Endothelial cell (in vitro differentiated cells): ENCODE data around the gene MYDGF. TPM values are rescaled to one million over a fixed set of nuclear protein-coding genes. Genes with fewer than 3 reads are reported as not detected.
A peak's percentile ranks its signal among the peaks of the same experiment; 100 is the strongest.
"Not testable (repeated sequence)": the region's sequence is repeated elsewhere in the genome, so short reads cannot be mapped to it uniquely, and the experiment has no call there.

ENCODE experiments used
- DNase-seq: peaks from one replicate; pipeline ENCODE4 v3.0.0; 2021; ENCODE audit warnings: low spot score
- H3K27ac Mint-ChIP-seq: one replicate; pipeline ENCODE4 v1.8.0; 2021; ENCODE audit warnings: mixed read lengths, inconsistent platforms; ENCODE audit not compliant: unreplicated experiment
- H3K27me3 Mint-ChIP-seq: one replicate; pipeline ENCODE4 v1.8.0; 2021; ENCODE audit warnings: mild to moderate bottlenecking, moderate library complexity, mixed read lengths, inconsistent platforms; ENCODE audit not compliant: unreplicated experiment
- H3K36me3 Mint-ChIP-seq: one replicate; pipeline ENCODE4 v1.8.0; 2021; ENCODE audit warnings: mild to moderate bottlenecking, low read depth, mixed read lengths, inconsistent platforms; ENCODE audit not compliant: unreplicated experiment
- H3K4me1 Mint-ChIP-seq: one replicate; pipeline ENCODE4 v1.8.0; 2021; ENCODE audit warnings: mild to moderate bottlenecking, mixed read lengths, inconsistent platforms; ENCODE audit not compliant: unreplicated experiment
- H3K4me3 Mint-ChIP-seq: one replicate; pipeline ENCODE4 v1.8.0; 2021; ENCODE audit warnings: mild to moderate bottlenecking, mixed read lengths, inconsistent platforms; ENCODE audit not compliant: unreplicated experiment
- H3K9me3 Mint-ChIP-seq: one replicate; pipeline ENCODE4 v1.8.0; 2021; ENCODE audit warnings: mixed read lengths, inconsistent platforms; ENCODE audit not compliant: unreplicated experiment
- total RNA-seq: library from RNA; stranded (reverse); fragmentation: NEBNext Ultra II Directional; extraction: Animal tissue kit (Norgen Biotek cat#: 25700); gene quantifications from one replicate; pipeline ENCODE4 v1.2.1, GENCODE V29; 2021; ENCODE audit not compliant: unreplicated experiment
- TF ChIP-seq, protein P1 (sequence below): fragments of 200-600 bp; sonication (generic); IDR thresholded peaks from one replicate; pipeline ENCODE4 v1.5.0; 2021; ENCODE audit warnings: antibody characterized with exemption; ENCODE audit not compliant: unreplicated experiment

Gene MYDGF
- total RNA-seq, 1 donor from 2014 or later = 112 TPM

DNA sequence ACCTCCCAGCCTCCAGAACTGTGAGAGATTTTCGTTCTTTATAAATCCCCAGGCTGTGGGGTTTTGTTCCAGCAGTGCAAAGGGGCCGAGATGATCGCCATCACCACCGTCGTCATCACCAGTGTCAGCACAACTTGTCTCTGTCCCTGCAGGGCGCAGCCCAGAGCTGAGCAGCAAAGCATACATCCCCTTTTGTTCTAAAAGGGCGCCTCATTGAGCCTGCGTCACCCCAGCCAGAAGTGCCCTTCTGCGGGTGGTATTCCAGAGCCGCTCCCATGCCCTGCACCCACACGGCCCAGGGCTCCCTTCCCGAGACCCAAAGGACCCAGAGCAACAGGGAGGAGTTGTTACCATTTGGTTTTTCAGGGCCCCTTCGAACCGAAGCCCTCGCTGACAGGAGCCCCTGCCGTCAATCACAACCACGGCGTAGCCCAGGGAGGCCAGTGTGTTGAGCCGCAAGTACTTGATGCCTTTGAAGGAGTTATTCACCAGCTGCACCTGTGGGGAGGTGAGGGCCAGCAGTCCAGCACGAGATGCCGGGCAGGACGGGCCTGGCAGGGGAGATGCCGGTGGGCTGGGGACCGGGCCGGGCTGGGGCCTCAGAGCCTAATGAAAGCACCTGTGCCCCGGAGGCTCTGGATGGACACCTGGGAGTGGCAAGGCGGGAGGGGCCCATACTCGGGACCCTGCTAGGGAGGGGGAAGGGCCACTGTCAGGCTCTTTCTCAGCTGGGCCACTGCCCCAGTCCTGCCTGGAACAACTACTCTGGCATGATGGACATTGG, 14.4 kb upstream of the MYDGF start:
- DNase-seq = no peak
- Mint-ChIP-seq H3K9me3 (no peaks in the 10 kb centered on the region), H3K4me3 (peak overlapping the region; percentile 31), H3K4me1 (no peaks in the 10 kb centered on the region), H3K36me3 (peaks cover 22% of the 10 kb centered on the region), H3K27me3 (peaks cover 4% of the 10 kb centered on the region), H3K27ac (no peak overlapping the region)
- TF ChIP-seq, protein P1, sequence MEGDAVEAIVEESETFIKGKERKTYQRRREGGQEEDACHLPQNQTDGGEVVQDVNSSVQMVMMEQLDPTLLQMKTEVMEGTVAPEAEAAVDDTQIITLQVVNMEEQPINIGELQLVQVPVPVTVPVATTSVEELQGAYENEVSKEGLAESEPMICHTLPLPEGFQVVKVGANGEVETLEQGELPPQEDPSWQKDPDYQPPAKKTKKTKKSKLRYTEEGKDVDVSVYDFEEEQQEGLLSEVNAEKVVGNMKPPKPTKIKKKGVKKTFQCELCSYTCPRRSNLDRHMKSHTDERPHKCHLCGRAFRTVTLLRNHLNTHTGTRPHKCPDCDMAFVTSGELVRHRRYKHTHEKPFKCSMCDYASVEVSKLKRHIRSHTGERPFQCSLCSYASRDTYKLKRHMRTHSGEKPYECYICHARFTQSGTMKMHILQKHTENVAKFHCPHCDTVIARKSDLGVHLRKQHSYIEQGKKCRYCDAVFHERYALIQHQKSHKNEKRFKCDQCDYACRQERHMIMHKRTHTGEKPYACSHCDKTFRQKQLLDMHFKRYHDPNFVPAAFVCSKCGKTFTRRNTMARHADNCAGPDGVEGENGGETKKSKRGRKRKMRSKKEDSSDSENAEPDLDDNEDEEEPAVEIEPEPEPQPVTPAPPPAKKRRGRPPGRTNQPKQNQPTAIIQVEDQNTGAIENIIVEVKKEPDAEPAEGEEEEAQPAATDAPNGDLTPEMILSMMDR = no peak

- no peaks in the 10 kb centered on the region for H3K9me3 Mint-ChIP-seq
- H3K27me3 Mint-ChIP-seq = peaks cover 4% of the 10 kb centered on the region
- peaks cover 18% of the 10 kb centered on the region for H3K36me3 Mint-ChIP-seq
- no peak overlapping the region for H3K4me3 Mint-ChIP-seq
- H3K4me1 Mint-ChIP-seq = no peaks in the 10 kb centered on the region
- DNase-seq = no peak
- no peak overlapping the region for H3K27ac Mint-ChIP-seq
- TF ChIP-seq, protein P1 = no peak
Measured at GRCh38 chr19:4682417-4683200, 12.5 kb upstream of the MYDGF start.

DNA sequence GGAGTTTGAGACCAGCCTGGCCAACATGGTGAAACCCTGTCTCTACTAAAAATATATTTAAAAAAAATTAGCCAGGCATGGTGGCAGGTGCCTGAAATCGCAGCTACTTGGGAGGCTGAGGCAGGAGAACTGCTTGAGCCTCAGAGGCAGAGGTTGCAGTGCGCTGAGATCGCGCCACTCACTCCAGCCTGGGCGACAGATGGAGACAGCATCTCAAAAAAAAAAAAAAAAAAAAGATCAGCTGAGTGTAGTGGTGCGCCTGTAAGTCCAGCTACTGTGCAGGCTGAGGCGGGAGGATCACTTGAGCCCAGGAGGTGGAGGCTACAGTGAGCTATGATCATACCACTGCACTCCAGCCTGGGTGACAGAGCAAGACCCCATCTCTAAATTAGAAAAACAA, 9.9 kb upstream of the MYDGF start:
- not testable (repeated sequence) for H3K27ac Mint-ChIP-seq, H3K27me3 Mint-ChIP-seq, H3K9me3 Mint-ChIP-seq, DNase-seq, H3K4me3 Mint-ChIP-seq, H3K4me1 Mint-ChIP-seq
- peaks cover 14% of the 10 kb centered on the region for H3K36me3 Mint-ChIP-seq

DNA sequence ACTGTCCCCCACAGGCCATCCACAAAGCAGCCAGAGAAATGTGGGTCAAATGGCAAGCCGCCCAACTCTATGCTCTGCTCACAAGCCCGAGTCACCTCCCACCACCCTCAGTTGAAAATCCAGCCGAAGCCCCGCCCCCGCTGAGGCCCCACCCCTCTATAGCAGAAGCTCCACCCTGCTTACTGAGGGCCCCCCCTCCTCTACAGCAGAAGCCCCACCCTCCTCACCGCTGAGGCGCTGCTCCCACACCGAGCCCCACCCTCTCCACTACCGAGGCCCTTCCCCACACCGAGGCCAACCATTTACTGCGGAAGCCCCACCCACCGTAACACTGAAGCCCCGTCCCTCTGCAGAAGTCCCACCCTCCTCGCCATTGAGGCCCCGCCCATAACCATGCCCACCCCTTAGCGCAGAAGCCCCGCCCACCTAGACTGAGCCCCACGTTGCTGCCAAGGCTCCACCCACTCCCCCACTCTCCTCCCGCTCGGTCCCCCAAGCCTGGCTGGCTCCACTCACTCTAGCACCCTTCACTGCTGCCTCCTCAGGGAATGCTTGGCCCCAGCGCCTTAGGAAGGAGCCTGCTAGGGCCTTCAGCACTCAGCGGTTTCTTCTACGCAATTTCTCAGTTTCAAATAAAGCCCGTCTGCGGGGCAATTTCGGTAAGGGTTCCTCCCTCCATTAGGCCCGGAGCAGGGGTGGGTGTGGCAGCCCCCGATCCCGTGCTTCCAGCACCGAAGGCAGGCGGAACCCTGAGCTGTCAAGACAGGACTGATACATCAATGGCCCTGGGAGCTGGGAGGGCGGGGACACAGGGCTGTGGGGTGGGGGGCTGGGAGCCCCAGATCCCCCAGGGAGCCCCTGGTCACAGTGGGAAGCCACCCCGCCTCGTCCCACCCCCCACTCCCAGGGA, 9.0 kb upstream of the MYDGF start:
- Mint-ChIP-seq H3K9me3 (no peaks in the 10 kb centered on the region), H3K36me3 (peaks cover 13% of the 10 kb centered on the region), H3K27ac (no peak overlapping the region), H3K27me3 (peaks cover 1% of the 10 kb centered on the region), H3K4me1 (no peaks in the 10 kb centered on the region), H3K4me3 (peak overlapping the region; percentile 21)
- peak; percentile 32 for DNase-seq
- TF ChIP-seq, protein P1 = no peak

- DNase-seq = peak; percentile 71
- Mint-ChIP-seq H3K9me3 (no peaks in the 10 kb centered on the region), H3K4me3 (no peak overlapping the region), H3K36me3 (peaks cover 5% of the 10 kb centered on the region), H3K4me1 (no peaks in the 10 kb centered on the region), H3K27me3 (peaks cover 3% of the 10 kb centered on the region), H3K27ac (no peak overlapping the region)
- TF ChIP-seq, protein P1 = peak; percentile 56
Measured at GRCh38 chr19:4676955-4677731, 7.0 kb upstream of the MYDGF start.
